ENCODE data around the gene LCN9. TPM values are rescaled to one million over a fixed set of nuclear protein-coding genes. Genes with fewer than 3 reads are reported as not detected.

LCN9 gene
- total RNA-seq, 1 donor from 2014 or later, result not detected

GRCh38 chr9:135663857-135664256 is 748 bp downstream of the LCN9 start:
- no peak overlapping the region for H3K27ac Mint-ChIP-seq (ENCODE audit: unreplicated experiment)
- H3K9me3 Mint-ChIP-seq (ENCODE audit: unreplicated experiment), result peaks cover 4% of the 10 kb centered on the region
- no peak for DNase-seq
- TF ChIP-seq CTCF (IDR thresholded peaks at IDR 0.05; ENCODE audit: partially characterized antibody, unreplicated experiment), result no peak
- H3K4me3 Mint-ChIP-seq (ENCODE audit: unreplicated experiment), result no peak overlapping the region
- peaks cover 1% of the 10 kb centered on the region for H3K36me3 Mint-ChIP-seq (ENCODE audit: unreplicated experiment)
- H3K4me1 Mint-ChIP-seq (ENCODE audit: low read depth, unreplicated experiment), result no peaks in the 10 kb centered on the region
- H3K27me3 Mint-ChIP-seq (ENCODE audit: unreplicated experiment), result peaks cover 4% of the 10 kb centered on the region

- Mint-ChIP-seq H3K36me3 (ENCODE audit: unreplicated experiment) (peaks cover 5% of the 10 kb centered on the region), H3K4me1 (ENCODE audit: low read depth, unreplicated experiment) (no peaks in the 10 kb centered on the region), H3K27me3 (ENCODE audit: unreplicated experiment) (peaks cover 8% of the 10 kb centered on the region), H3K4me3 (ENCODE audit: unreplicated experiment) (no peak overlapping the region), H3K27ac (ENCODE audit: unreplicated experiment) (no peak overlapping the region), H3K9me3 (ENCODE audit: unreplicated experiment) (peaks cover 8% of the 10 kb centered on the region)
- no peak for DNase-seq
- no peak for TF ChIP-seq CTCF (IDR thresholded peaks at IDR 0.05; ENCODE audit: partially characterized antibody, unreplicated experiment)
These were observed 1.2 kb downstream of the LCN9 start for GRCh38 chr9:135664266-135664665.

GRCh38 chr9:135664801-135665794 is 2.0 kb downstream of the LCN9 start:
- no peaks in the 10 kb centered on the region for H3K4me1 Mint-ChIP-seq (ENCODE audit: low read depth, unreplicated experiment)
- peaks cover 8% of the 10 kb centered on the region for H3K9me3 Mint-ChIP-seq (ENCODE audit: unreplicated experiment)
- no peak for DNase-seq
- peaks cover 6% of the 10 kb centered on the region for H3K36me3 Mint-ChIP-seq (ENCODE audit: unreplicated experiment)
- no peak overlapping the region for H3K4me3 Mint-ChIP-seq (ENCODE audit: unreplicated experiment)
- H3K27ac Mint-ChIP-seq (ENCODE audit: unreplicated experiment), result no peak overlapping the region
- peaks cover 8% of the 10 kb centered on the region for H3K27me3 Mint-ChIP-seq (ENCODE audit: unreplicated experiment)
- no peak for TF ChIP-seq CTCF (IDR thresholded peaks at IDR 0.05; ENCODE audit: partially characterized antibody, unreplicated experiment)

- H3K36me3 Mint-ChIP-seq (ENCODE audit: unreplicated experiment), result peaks cover 6% of the 10 kb centered on the region
- H3K9me3 Mint-ChIP-seq (ENCODE audit: unreplicated experiment), result peaks cover 8% of the 10 kb centered on the region
- no peaks in the 10 kb centered on the region for H3K4me1 Mint-ChIP-seq (ENCODE audit: low read depth, unreplicated experiment)
- DNase-seq, result no peak
- H3K4me3 Mint-ChIP-seq (ENCODE audit: unreplicated experiment), result no peak overlapping the region
- H3K27me3 Mint-ChIP-seq (ENCODE audit: unreplicated experiment), result peaks cover 8% of the 10 kb centered on the region
- no peak for TF ChIP-seq CTCF (IDR thresholded peaks at IDR 0.05; ENCODE audit: partially characterized antibody, unreplicated experiment)
- H3K27ac Mint-ChIP-seq (ENCODE audit: unreplicated experiment), result no peak overlapping the region
These were observed 2.7 kb downstream of the LCN9 start for GRCh38 chr9:135665795-135666189.

All from glutamatergic neuron (in vitro differentiated cells).